ENCODE results near the gene MORN3.

The MORN3 gene

DNA sequence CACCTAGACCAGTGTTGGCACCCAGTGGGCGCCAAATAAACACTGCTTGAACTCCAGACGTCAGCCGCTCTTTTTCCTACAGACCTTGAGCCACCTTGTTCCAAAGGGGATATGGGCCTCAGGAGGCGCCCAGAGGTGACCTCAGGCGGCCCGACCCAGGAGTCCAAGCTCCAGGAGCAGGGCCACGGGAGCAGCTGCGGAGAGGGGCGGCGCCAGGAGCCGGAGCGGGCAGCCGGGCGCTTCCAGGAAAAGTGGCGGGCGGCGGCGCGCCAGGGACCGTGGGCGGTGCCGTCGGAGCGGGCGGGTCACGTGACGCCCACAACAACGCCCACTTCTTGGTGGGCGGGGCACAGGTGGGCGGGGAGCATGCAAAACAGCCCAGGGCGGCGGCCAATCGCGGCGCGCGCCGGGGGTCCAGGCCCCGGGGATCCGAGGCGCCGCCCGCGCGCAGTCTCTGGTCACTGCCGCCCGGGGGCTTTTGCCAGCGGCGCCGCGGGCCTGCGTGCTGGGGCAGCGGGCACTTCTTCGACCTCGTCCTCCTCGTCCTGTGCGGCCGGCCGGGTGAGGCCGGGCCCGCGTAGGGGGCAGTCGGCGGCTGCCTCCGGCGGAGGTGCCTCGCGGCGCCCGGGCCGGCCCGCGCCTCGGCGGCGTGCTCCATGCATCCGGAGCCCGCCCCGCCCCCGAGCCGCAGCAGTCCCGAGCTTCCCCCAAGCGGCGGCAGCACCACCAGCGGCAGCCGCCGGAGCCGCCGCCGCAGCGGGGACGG is 43.2 kb downstream of the MORN3 start, which contains the start of gene ORAI1:
Gene ORAI1, plus strand, starts transcription at position 444 of the 766 bp plus-strand sequence.
- Histone ChIP-seq H3K27me3 (replicated peaks in 2 of 5; ENCODE audit: control insufficient read depth in 4 of 5, insufficient read depth in 5 of 5, low read length in 4 of 5) (no peaks in the 10 kb centered on the region), H3K36me3 (ENCODE audit: control insufficient read depth in 4 of 4, insufficient read depth in 4 of 4, low read length in 3 of 4) (peaks cover 0 to 19% (median 2%) of the 10 kb centered on the region in 4 experiments), H3K4me3 (ENCODE audit: control insufficient read depth in 1 of 7, extremely low read depth in 1 of 7, insufficient read depth in 4 of 7, low read depth in 2 of 7, low read length in 6 of 7) (peak within 1 kb of the TSS; percentile 73 to 94 (median 77)), H3K9me3 (ENCODE audit: control extremely low read depth in 1 of 5, control insufficient read depth in 4 of 5, insufficient read depth in 2 of 5, low read depth in 1 of 5, low read length in 4 of 5) (no peaks in the 10 kb centered on the region), H3K4me1 (ENCODE audit: control extremely low read depth in 1 of 4, control insufficient read depth in 4 of 4, insufficient read depth in 4 of 4, low read length in 3 of 4) (peaks cover 21 to 54% (median 49%) of the 10 kb centered on the region in 4 experiments), H3K27ac (ENCODE audit: insufficient read depth in 1 of 2, low read depth in 1 of 2, low read length in 2 of 2, poor library complexity in 1 of 2, severe bottlenecking in 2 of 2) (peak within 1 kb of the TSS; percentile 92 to 96)
- CTCF ChIA-PET, result interaction anchor here (0.6 to 13.3 kb wide), 17 partner anchors 8 to 126 kb away, joined by 3 to 174 read pairs (median 5); partner anchors contain the start of gene MORN3
- under 1% methylated on average over 70 of the region's 92 CpGs for WGBS (ENCODE audit: insufficient coverage)
- POLR2A ChIA-PET, result interaction anchor here (0.8 to 3.2 kb wide), 8 partner anchors 9 to 73 kb away, joined by 3 to 15 read pairs (median 5); partner anchors contain the start of gene MORN3
- peak; percentile 92 to 95 (median 95) for DNase-seq

DNA sequence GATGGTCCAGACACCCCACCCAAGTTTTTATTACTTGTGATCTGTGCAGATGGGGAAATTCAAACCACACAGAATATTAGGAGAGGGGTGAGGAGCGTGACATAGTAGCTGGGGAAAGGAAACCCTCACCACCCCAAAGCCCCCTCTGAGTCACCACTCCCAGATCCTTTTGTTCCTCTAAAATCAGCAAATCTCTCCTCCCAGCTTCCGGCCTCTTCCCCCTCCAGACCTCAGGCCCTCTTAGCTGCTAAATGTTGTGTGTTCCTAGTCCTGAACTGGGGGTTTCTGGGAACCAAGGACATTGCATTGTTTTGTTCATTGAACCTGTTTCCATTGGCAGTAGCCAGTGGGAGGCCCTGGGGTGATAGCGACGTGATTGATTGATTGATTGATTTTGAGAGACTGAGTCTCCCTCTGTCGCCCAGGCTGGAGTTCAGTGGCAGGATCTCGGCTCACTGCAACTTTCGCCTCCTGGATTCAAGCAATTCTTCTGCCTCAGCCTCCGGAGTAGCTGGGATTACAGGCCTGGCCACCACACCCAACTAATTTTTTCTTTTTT is 49.0 kb downstream of the MORN3 start:
- Histone ChIP-seq H3K27ac (ENCODE audit: insufficient read depth in 1 of 2, low read depth in 1 of 2, low read length in 2 of 2, poor library complexity in 1 of 2, severe bottlenecking in 2 of 2) (peak overlapping the region in 1 of 2 experiments; percentile 64), H3K9me3 (ENCODE audit: control extremely low read depth in 1 of 5, control insufficient read depth in 4 of 5, insufficient read depth in 2 of 5, low read depth in 1 of 5, low read length in 4 of 5) (no peaks in the 10 kb centered on the region), H3K4me1 (ENCODE audit: control extremely low read depth in 1 of 4, control insufficient read depth in 4 of 4, insufficient read depth in 4 of 4, low read length in 3 of 4) (peaks cover 0 to 21% (median 19%) of the 10 kb centered on the region in 4 experiments), H3K4me3 (ENCODE audit: control insufficient read depth in 1 of 7, extremely low read depth in 1 of 7, insufficient read depth in 4 of 7, low read depth in 2 of 7, low read length in 6 of 7) (peak overlapping the region in 1 of 7 experiments; percentile 33), H3K36me3 (ENCODE audit: control insufficient read depth in 4 of 4, insufficient read depth in 4 of 4, low read length in 3 of 4) (no peaks in the 10 kb centered on the region), H3K27me3 (replicated peaks in 2 of 5; ENCODE audit: control insufficient read depth in 4 of 5, insufficient read depth in 5 of 5, low read length in 4 of 5) (no peaks in the 10 kb centered on the region)
- peak; percentile 73 to 78 (median 73) for DNase-seq
- ChIA-PET CTCF (interaction anchor here (0.8 to 13.3 kb wide), 10 partner anchors 13 to 121 kb away, joined by 3 to 174 read pairs (median 4); partner anchors contain the start of gene MORN3), POLR2A (interaction anchor here (0.7 kb wide), 1 partner anchor 40 kb away, joined by 3 read pairs; no protein-coding TSS in a partner anchor)
- 71% methylated on average over 6 of the region's 8 CpGs for WGBS (ENCODE audit: insufficient coverage)

DNA sequence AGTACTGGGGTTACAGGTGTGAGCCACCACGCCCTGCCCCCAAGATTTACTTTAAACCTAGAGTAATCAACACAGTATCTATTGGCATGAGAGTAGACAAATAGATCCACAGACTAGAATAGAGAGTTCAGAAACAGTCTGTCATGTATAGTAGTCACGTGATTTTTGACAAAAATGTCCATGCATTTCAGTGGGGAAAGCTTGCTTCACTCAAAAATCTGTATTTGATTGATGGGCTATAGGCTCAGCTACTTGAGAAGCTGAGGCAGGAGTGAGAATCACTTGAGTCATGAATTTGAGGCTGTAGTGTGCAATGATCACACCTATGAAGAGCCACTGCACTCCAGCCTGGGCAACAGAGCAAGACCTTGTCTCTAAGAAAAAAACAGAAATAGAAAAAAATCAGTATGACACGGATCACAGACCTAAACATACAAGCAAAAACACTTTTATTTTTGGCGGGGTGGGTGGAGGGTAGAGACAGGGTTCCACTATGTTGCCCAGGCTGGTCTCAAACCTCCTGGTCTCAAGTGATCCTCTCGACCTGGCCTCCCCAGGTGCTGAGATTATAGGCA is 50.7 kb downstream of the MORN3 start:
- ChIA-PET POLR2A (no interaction called here), CTCF (interaction anchor here (1.3 to 13.3 kb wide), 3 partner anchors 44 to 63 kb away, joined by 3 to 174 read pairs (median 94); partner anchors contain the start of gene MORN3)
- WGBS (ENCODE audit: insufficient coverage), result 93% methylated on average over 3 of the region's 5 CpGs
- H3K4me1 ChIP-seq (ENCODE audit: control extremely low read depth in 1 of 4, control insufficient read depth in 4 of 4, insufficient read depth in 4 of 4, low read length in 3 of 4), result peaks cover 0 to 15% (median 13%) of the 10 kb centered on the region in 4 experiments
- no peaks in the 10 kb centered on the region for H3K36me3 ChIP-seq (ENCODE audit: control insufficient read depth in 4 of 4, insufficient read depth in 4 of 4, low read length in 3 of 4)
- no peaks in the 10 kb centered on the region for H3K9me3 ChIP-seq (ENCODE audit: control extremely low read depth in 1 of 5, control insufficient read depth in 4 of 5, insufficient read depth in 2 of 5, low read depth in 1 of 5, low read length in 4 of 5)
- H3K27me3 ChIP-seq (replicated peaks in 2 of 5; ENCODE audit: control insufficient read depth in 4 of 5, insufficient read depth in 5 of 5, low read length in 4 of 5), result no peaks in the 10 kb centered on the region
- H3K27ac ChIP-seq (ENCODE audit: insufficient read depth in 1 of 2, low read depth in 1 of 2, low read length in 2 of 2, poor library complexity in 1 of 2, severe bottlenecking in 2 of 2), result no peak overlapping the region
- no peak overlapping the region for H3K4me3 ChIP-seq (ENCODE audit: control insufficient read depth in 1 of 7, extremely low read depth in 1 of 7, insufficient read depth in 4 of 7, low read depth in 2 of 7, low read length in 6 of 7)
- no peak for DNase-seq

DNA sequence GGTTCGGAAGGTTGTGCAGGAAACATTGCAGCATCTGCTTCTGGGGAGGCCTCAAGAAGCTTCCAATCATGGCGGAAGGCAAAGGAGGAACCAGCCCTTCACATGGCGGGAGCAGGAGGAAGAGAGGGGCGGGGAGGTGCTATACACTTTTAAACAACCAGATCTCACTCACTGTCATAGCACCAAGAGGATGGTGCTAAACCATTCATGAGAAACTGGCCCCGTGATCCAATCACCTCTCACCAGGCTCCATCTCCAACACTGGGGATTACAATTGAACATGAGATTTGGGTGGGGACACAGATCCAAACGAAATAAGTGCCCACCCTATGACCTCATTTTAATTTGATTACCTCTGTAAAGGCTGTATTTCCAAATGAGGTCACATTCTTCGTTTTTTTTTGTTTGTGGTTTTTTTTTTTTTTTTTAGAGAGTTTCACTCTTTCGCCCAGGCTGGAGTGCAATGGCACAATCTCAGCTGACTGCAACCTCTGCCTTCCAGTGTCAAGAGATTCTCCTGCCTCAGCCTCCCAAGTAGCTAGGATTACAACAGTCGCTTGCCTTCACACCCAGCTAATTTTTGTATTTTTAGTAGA is 54.5 kb downstream of the MORN3 start:
- H3K36me3 ChIP-seq (ENCODE audit: control insufficient read depth in 4 of 4, insufficient read depth in 4 of 4, low read length in 3 of 4), result no peaks in the 10 kb centered on the region
- no peaks in the 10 kb centered on the region for H3K9me3 ChIP-seq (ENCODE audit: control extremely low read depth in 1 of 5, control insufficient read depth in 4 of 5, insufficient read depth in 2 of 5, low read depth in 1 of 5, low read length in 4 of 5)
- H3K27me3 ChIP-seq (replicated peaks in 2 of 5; ENCODE audit: control insufficient read depth in 4 of 5, insufficient read depth in 5 of 5, low read length in 4 of 5), result no peaks in the 10 kb centered on the region
- no peak overlapping the region for H3K4me3 ChIP-seq (ENCODE audit: control insufficient read depth in 1 of 7, extremely low read depth in 1 of 7, insufficient read depth in 4 of 7, low read depth in 2 of 7, low read length in 6 of 7)
- 100% methylated on average over 1 of the region's 9 CpGs for WGBS (ENCODE audit: insufficient coverage)
- H3K4me1 ChIP-seq (ENCODE audit: control extremely low read depth in 1 of 4, control insufficient read depth in 4 of 4, insufficient read depth in 4 of 4, low read length in 3 of 4), result peaks cover 0 to 8% (median 7%) of the 10 kb centered on the region in 4 experiments
- no peak for DNase-seq
- POLR2A ChIA-PET, result interaction anchor here (0.6 kb wide), 1 partner anchor 644 kb away, joined by 5 read pairs; no protein-coding TSS in a partner anchor
- no peak overlapping the region for H3K27ac ChIP-seq (ENCODE audit: insufficient read depth in 1 of 2, low read depth in 1 of 2, low read length in 2 of 2, poor library complexity in 1 of 2, severe bottlenecking in 2 of 2)
- CTCF ChIA-PET, result interaction anchor here (1.4 kb wide), 1 partner anchor 63 kb away, joined by 3 read pairs; no protein-coding TSS in a partner anchor

DNA sequence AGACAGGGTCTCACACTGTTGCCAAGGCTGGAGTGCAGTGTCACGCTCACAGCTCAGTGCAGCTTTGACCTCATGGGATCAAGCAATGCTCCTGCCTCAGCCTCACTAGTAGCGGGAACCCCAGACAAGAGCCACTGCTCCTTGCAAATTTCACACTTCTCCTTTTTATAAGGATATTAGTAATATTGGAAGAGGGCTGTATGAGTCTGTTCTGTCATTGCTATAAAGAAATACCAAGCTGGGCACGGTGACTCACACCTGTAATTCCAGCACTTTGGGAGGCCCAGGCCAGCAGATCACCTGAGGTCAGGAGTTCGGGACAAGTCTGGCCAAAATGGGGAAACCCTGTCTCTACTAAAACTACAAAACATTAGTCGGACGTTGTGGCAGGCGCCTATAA is 56.0 kb downstream of the MORN3 start:
- CTCF ChIA-PET, result no interaction called here

DNA sequence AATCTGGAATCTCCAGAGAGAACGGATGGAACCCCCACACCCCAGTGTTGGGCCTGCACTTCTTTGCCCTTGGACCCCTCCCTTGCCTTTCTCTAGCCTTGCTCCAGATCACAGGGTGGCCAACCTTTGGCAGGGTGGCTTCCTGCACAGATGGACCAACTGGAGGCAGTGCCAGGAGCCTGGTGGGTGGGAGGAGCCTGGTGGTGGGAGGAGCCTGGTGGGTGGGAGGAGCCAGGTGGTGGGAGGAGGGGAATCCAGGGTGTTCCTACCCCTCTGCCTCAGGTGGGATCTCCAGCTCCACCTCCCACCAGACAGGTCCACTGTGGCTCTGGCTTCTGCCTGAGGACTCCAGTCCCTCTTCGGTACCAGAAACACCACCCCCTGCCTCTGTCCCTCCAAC is 58.1 kb downstream of the MORN3 start:
- peak in 1 of 3 donors; percentile 25 for DNase-seq
- Histone ChIP-seq H3K4me3 (ENCODE audit: control insufficient read depth in 1 of 7, extremely low read depth in 1 of 7, insufficient read depth in 4 of 7, low read depth in 2 of 7, low read length in 6 of 7) (no peak overlapping the region), H3K4me1 (ENCODE audit: control extremely low read depth in 1 of 4, control insufficient read depth in 4 of 4, insufficient read depth in 4 of 4, low read length in 3 of 4) (peaks cover 0 to 2% (median under 1%) of the 10 kb centered on the region in 4 experiments), H3K27ac (ENCODE audit: insufficient read depth in 1 of 2, low read depth in 1 of 2, low read length in 2 of 2, poor library complexity in 1 of 2, severe bottlenecking in 2 of 2) (no peak overlapping the region), H3K9me3 (ENCODE audit: control extremely low read depth in 1 of 5, control insufficient read depth in 4 of 5, insufficient read depth in 2 of 5, low read depth in 1 of 5, low read length in 4 of 5) (no peaks in the 10 kb centered on the region), H3K36me3 (ENCODE audit: control insufficient read depth in 4 of 4, insufficient read depth in 4 of 4, low read length in 3 of 4) (no peaks in the 10 kb centered on the region), H3K27me3 (replicated peaks in 2 of 5; ENCODE audit: control insufficient read depth in 4 of 5, insufficient read depth in 5 of 5, low read length in 4 of 5) (no peaks in the 10 kb centered on the region)
- ChIA-PET CTCF (interaction anchor here (1.5 to 2.1 kb wide), 3 partner anchors 12 to 16 kb away, joined by 5 to 6 read pairs (median 5); no protein-coding TSS in a partner anchor), POLR2A (interaction anchor here (0.6 kb wide), 1 partner anchor 38 kb away, joined by 4 read pairs; no protein-coding TSS in a partner anchor)
- 100% methylated on average over 2 of the region's 2 CpGs for WGBS (ENCODE audit: insufficient coverage)

More for the DNA sequence above, 56.0 kb downstream of the MORN3 start:
- H3K4me1 ChIP-seq (ENCODE audit: control extremely low read depth in 1 of 4, control insufficient read depth in 4 of 4, insufficient read depth in 4 of 4, low read length in 3 of 4), result peaks cover 0 to 2% (median under 1%) of the 10 kb centered on the region in 4 experiments
- no peaks in the 10 kb centered on the region for H3K36me3 ChIP-seq (ENCODE audit: control insufficient read depth in 4 of 4, insufficient read depth in 4 of 4, low read length in 3 of 4)
- POLR2A ChIA-PET, result no interaction called here
- no peaks in the 10 kb centered on the region for H3K9me3 ChIP-seq (ENCODE audit: control extremely low read depth in 1 of 5, control insufficient read depth in 4 of 5, insufficient read depth in 2 of 5, low read depth in 1 of 5, low read length in 4 of 5)
- 100% methylated on average over 2 of the region's 7 CpGs for WGBS (ENCODE audit: insufficient coverage)
- H3K27ac ChIP-seq (ENCODE audit: insufficient read depth in 1 of 2, low read depth in 1 of 2, low read length in 2 of 2, poor library complexity in 1 of 2, severe bottlenecking in 2 of 2), result no peak overlapping the region
- H3K4me3 ChIP-seq (ENCODE audit: control insufficient read depth in 1 of 7, extremely low read depth in 1 of 7, insufficient read depth in 4 of 7, low read depth in 2 of 7, low read length in 6 of 7), result no peak overlapping the region
- DNase-seq, result no peak
- no peaks in the 10 kb centered on the region for H3K27me3 ChIP-seq (replicated peaks in 2 of 5; ENCODE audit: control insufficient read depth in 4 of 5, insufficient read depth in 5 of 5, low read length in 4 of 5)

Data from common myeloid progenitor, CD34-positive (primary cell).